Right renal pelvis (tissue), 4 donors: ENCODE results near the gene PPP2R2B. TPM values are rescaled to one million over a fixed set of nuclear protein-coding genes. Genes with fewer than 3 reads are reported as not detected.

Experiments used
- DNase-seq, 4 donors: peaks; one replicate each; pipeline ENCODE4 v3.0.0-alpha.2; 2013; ENCODE audit warnings: low read depth in 4 of 4, low spot score in 3 of 4, missing footprints in 1 of 4
- polyA plus RNA-seq, 4 donors: library from polyadenylated mRNA; unstranded; fragments of 120-200 nt; gene quantifications; one replicate each; pipeline ENCODE4 v1.2.1, GENCODE V29; 2013; ENCODE audit not compliant: insufficient read length in 4 of 4

The PPP2R2B gene
- polyA plus RNA-seq, 4 donors, result 14.4 to 18.2 (median 15.1) TPM

DNA sequence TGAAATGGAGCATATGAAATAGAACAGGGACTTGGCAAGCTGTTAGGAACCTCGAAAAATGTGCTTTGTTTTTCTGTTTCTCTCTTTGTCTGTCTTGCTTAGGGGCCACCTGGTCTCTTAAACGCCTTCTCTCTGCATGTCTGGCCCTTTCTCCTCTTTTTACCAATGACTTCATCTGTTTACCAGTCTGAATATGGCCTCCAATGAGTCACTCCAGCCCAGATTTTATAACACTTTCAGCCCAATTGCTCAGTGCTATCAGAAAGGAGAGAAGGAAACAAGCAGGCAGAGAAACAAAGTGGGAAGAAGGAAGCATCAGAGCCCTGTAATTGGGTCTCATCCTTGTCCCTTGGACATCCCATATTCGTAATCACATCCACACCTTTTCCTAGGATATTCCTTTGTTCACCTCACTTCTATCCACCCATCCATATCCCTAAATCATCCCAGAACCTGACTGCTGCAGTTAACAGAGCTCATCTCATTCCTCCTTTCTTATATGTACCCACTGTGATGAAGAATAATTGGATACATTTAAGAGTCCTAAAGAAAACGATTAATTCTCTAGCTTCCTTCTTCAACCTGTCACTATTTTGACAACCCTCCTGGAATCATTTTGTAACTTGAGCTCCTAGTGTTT is 210.8 kb downstream of the PPP2R2B start:
- DNase-seq, result no peak

DNA sequence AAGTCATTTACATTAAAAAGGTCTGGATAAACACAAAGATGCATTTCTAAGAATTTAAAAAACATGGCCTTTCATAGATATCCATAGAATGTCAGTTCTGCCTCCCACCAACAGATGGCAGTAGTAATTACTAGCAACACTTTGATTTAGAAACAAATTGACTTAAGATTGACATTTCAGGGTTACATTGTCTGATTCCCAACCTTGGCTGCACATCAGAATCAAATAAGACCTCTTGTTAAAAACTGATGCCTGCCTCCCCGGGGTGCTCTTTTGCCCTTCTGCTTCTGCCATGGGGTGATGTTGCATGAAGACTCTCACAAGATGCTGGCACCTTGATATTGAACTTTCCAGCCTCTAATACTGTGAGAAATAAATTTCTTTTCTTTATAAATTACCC is 216.3 kb downstream of the PPP2R2B start:
- DNase-seq, result no peak

DNA sequence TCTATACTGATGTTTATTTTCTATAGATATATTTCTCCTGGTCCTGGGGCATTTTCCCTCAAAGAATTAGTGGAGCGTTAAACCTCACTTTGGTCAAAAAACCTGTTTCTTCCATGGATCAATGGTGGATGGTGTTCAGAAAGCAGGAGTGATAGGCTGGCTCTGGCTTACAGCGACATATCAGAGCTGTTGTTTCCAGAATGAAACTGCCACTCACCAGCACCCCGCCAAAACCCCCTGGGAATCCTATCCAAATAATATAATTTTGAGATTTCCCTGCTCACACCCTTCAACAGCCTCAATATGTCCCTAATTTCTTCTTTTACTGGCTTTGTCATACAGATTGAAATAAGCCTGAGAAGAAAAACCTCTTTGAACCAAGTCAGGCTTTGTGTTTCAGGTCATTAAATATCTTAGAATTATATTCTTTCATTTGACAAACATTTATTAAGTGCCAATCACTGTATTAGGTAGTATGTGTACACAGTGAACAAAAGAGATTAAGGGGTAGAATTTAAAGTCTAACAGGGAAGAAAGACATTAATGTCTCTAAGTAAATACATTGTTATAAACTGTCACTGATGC is 218.1 kb downstream of the PPP2R2B start:
- no peak for DNase-seq

DNA sequence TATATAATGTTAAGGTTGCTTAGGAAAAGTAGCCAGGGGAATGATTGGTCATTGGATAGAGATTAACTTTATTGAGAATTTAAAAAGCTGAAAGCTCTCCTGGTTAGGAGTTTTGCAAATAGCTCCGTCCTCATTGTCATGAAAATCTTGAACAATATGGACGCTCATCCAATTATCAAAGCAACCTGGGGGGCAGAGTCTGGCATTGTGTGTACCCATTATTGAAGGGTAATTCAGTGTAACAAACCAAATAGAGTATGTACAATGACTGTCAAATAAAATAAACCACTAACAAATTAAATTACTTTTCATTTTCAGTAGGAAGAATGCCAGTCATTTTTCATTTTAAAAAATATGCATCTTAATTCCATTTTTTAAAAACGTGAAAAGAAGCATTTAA is 218.6 kb downstream of the PPP2R2B start:
- DNase-seq, result no peak

GRCh38 chr5:146656703-146657102 is 221.9 kb downstream of the PPP2R2B start:
- DNase-seq, result no peak

DNA sequence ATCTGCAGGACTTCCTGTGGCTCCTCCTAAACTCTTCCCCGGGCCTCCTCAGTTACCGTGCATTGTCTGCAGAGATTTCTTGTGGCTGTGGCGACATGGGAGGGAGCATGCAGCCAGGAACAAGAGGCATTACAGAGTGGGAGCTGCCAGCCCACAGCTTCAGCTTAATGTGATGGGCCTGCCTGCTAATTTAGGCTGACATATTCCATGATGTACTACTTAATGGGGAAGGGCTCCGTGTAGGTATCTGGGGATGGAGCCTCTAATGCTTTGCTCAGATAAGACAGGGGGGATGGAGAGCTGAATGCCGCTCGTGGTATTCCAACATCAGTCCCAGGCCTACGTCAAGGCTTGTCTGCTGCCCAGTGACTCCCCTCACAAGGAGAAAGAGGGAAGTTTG is 225.0 kb downstream of the PPP2R2B start:
- no peak for DNase-seq

GRCh38 chr5:146652547-146652946 is 226.0 kb downstream of the PPP2R2B start:
- DNase-seq, result no peak

DNA sequence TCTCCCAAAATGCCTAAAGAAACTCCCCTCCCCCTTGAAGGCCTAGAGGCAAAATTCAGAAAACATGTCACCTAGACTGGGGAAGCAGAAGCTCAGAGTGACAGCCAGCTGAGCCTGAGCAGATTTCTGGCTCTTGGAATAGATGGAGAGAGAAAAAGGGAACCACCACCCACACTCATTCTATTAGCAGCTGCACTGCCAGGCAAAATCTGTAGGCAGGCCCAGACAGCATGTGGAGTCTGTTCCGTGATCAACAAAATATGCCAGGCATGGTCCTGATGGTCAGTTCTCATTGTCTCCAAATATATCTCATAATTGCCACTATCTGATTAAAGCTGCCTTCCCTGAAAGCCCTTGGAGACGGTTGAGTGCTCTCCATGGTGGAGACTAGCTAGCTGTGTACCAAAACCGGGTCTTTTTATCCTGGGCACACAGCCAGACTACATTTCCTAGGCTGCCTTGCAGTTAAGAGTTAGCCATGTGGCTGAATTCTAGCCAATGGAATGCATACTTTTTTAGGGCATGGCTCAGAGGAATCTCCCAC is 230.8 kb downstream of the PPP2R2B start:
- DNase-seq, result no peak

DNA sequence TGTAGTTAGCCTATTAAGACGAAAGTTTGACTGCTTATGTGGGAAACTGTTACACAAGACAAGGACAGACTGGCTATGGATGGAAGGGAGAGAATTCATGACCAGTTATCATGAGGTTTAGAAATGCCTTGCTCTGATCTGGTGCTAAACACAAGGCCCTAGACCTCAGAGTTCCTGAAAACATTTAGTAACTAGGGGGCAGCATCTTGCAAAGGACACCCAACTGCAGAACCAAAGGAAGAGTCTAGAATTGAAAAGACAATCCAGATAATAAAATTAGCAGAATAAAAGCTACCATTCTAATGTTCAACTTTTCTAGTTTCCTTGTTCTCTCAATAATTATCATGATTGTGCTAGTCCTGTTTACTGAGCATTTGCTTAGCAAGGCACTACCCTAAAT is 232.1 kb downstream of the PPP2R2B start:
- no peak for DNase-seq

- no peak for DNase-seq
Measured at GRCh38 chr5:146645342-146645741, 233.2 kb downstream of the PPP2R2B start.

GRCh38 chr5:146644831-146645230 is 233.7 kb downstream of the PPP2R2B start:
- DNase-seq, result no peak

DNA sequence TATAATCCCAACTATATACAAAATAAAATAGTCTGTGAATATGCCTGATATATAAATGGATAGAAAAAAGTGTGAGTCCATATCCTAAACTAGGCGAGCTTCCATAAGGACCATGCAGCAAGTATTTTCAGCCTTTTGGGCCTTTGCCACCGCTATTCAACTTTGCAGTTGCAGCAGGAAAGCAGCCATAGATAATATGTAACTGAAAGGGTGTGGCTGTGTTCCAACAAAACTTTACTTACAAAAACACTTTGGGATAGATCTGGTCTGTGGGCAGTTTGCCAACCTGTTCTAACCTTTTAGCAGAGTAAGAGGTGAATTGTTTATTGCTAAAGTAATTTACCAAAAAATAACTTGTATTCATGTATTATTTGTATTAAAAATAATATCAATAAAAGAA is 234.8 kb downstream of the PPP2R2B start:
- no peak for DNase-seq

GRCh38 chr5:146642410-146642809 is 236.1 kb downstream of the PPP2R2B start:
- DNase-seq, result no peak

- no peak for DNase-seq
Measured at GRCh38 chr5:146641941-146642340, 236.6 kb downstream of the PPP2R2B start.

DNA sequence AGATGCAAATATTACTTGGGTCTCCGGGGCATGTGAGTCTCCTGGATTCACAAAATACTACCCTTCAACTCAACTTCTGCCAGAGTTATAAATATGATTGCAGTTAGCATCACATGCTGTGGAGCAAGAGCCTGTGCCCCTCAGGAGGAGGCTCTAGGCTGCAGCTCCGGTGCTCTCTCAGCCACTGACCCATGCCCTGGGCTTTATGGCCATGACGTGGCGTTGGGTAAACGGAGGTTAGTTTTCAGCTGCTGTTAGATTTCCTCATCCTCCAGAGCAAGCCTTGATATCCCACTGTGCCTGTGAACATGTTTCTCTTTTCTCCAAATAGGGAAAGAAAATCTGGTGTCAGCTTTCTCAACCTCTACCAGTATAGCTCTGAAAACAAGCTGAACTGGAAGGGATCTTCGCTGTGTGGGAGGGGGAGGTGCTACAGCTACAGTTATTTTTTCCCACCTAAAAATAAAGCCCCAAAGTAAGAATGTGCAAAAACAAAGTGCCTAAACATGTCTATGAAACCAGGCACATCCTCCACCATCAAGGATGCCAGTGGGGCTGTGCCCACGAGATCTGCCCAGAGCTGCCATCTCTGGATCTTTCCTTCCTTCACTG is 238.2 kb downstream of the PPP2R2B start:
- no peak for DNase-seq

DNA sequence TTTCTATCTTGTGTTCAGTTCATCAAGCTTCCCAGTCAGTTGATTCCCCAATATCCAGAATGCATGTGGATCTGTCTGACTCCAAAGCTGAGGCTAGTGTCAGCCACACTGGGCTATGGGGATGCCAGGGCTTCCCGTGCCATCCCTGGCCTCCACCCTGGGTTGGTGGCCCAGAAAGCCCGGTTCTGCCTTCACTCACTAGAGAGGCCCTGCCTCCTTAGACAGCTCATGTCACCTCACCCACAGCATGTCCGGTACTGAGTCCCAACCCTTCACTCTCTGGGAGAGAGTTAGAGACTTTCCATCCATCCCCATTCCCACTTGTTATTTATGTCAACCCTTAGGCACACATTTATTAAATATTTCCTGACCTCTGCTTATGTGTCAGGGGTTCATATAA is 243.1 kb downstream of the PPP2R2B start:
- no peak for DNase-seq

- no peak for DNase-seq
Measured at GRCh38 chr5:146633323-146633764, 245.2 kb downstream of the PPP2R2B start.

DNA sequence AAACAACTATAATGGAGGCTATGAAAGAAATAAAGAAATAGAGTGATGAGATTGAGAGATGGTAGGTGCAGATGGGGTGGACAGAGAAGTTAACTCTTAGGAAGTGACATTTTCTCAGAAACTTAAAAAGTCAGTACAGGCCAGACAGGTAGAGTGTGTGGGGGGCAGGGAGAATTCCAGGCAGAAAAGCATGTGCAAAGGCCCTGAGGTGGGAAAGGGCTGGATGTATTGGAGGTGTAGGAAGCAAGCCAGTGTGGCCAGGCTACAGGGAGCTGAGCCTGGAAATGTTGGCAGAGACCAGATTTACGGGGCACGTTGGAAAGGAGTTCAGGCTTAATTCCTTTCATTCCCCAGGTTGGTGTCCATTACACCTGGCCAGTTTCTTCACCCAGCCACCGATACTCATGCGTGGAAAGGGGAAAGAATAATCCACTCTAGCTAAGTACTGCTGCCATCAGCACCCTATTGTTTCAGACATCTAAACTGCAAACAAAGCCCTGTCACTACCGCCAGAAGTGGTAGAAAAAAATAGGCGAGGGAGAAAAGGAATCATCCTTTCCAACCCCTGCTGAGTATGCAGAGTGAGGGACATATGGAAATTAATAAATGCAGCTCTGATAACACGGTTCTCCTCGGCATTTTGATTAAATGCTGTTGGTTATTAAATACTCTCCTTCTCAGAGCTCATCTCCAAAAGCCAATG is 245.8 kb downstream of the PPP2R2B start:
- DNase-seq, result no peak

GRCh38 chr5:146630472-146630871 is 248.1 kb downstream of the PPP2R2B start:
- no peak for DNase-seq

GRCh38 chr5:146628950-146629349 is 249.6 kb downstream of the PPP2R2B start:
- DNase-seq, result no peak

- DNase-seq, result no peak
Measured at GRCh38 chr5:146626936-146627335, 251.6 kb downstream of the PPP2R2B start.
